Measurements from ENCODE around the gene TMEM50A.
A peak's percentile ranks its signal among the peaks of the same experiment; 100 is the strongest.
"Not testable (repeated sequence)": the region's sequence is repeated elsewhere in the genome, so short reads cannot be mapped to it uniquely, and the experiment has no call there.

TMEM50A gene

DNA sequence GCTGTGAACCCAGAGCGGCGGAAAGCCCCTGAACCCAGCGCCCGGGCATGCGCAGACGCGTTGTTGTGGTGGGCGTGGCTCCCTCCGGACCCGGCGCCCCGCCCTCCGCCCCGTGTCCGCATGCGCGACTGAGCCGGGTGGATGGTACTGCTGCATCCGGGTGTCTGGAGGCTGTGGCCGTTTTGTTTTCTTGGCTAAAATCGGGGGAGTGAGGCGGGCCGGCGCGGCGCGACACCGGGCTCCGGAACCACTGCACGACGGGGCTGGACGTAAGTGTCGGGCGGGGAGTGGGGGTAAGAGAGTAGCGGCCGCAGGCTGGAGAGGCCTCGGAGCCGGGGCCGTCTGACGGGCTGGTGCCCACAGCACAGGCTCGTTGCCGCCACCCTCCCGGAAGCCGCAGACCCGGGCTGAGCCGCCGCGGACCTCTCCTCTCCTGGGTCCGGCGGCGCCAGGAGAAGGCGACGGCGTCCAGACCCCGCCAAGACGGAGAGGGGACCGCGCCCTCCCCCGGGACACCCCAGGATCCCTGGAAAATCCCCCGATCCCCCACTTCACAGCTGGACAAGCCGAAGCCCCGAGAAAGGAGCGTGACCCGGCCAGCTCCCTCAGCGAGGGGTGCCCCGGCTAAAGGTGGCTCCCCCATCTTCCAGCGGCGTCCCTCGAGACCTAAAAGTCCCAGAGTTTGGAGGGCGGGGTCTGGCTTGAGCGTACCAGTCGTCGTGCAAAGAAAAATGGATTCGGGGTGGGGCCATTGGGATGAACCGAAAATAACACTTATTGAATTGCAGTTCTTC lies at the start of gene TMEM50A:
Gene TMEM50A (plus strand): TSS at position 147 of the 794 bp plus-strand sequence. CDS start 2,153 bp downstream, outside the sequence.
- DNase-seq (ENCODE audit: low read depth): no peak
- peak within 1 kb of the TSS; percentile 99 for H3K4me3 ChIP-seq (ENCODE audit: low read depth, low read length)

DNA sequence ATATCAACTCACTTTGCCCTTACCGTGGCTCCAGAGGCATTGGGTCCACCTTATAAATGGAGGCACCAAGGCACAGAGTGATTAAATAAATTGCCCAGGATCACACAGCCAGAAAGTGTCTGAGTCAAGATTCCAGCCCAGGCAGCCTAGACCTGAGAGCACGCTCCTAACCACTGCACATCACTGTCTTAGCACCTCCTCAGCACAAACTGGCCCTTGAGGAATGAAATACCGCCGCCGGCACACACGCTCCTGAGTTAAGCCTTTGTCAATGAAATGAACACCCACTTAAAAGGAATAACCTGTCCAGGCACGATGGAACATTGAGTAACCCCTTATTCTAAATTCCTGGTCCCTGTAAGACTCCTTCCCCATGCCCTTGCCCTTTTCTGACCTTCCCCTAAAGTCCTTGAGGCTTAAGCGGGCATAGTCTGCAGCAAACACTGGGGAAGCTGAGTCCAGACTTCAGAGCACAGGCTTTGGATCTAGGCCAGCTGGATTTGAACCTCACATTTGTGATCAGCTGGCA lies 49.5 kb upstream of the TMEM50A start:
- H3K4me3 ChIP-seq (ENCODE audit: low read depth, low read length); DNase-seq (ENCODE audit: low read depth): not testable (repeated sequence)

DNA sequence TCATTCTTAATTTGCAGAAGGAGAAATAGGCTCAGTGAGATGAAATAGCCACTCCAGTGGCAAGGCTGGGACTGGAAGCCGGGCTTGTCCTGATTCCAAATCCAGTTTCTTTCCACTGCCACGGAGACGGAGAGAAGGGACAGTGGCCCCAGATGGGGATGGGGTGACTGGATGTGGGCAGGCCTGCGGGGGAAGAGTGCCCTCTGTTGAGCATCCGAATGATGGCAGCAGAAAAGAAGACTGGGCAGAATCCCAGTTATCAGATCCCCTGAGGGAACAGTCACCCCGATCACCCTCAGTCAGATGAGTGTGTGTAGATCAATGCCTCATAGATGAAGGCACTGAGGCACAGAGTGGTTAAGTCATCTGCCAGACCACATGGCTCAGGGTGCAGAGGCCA lies 48.1 kb upstream of the TMEM50A start:
- H3K4me3 ChIP-seq (ENCODE audit: low read depth, low read length); DNase-seq (ENCODE audit: low read depth): not testable (repeated sequence)

DNA sequence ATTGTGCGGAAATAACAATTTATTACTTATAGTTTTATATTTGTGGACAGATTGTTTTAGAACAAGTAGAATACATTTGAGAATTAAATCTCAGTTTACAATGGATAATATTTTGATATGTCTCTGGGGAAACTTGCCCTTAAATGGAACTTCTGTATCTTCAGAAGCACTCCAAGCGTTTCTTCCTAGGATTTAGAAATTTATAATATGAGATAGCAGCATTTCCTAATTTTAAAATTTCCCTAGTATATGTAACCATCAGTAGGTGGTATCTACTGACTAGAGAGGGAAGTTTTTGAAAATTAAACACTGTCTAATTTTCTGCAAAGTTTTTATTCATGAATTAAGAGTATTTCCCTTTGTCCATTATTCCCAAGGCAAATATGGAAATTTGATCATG lies 44.7 kb upstream of the TMEM50A start:
- H3K4me3 ChIP-seq (ENCODE audit: low read depth, low read length); DNase-seq (ENCODE audit: low read depth): not testable (repeated sequence)

DNA sequence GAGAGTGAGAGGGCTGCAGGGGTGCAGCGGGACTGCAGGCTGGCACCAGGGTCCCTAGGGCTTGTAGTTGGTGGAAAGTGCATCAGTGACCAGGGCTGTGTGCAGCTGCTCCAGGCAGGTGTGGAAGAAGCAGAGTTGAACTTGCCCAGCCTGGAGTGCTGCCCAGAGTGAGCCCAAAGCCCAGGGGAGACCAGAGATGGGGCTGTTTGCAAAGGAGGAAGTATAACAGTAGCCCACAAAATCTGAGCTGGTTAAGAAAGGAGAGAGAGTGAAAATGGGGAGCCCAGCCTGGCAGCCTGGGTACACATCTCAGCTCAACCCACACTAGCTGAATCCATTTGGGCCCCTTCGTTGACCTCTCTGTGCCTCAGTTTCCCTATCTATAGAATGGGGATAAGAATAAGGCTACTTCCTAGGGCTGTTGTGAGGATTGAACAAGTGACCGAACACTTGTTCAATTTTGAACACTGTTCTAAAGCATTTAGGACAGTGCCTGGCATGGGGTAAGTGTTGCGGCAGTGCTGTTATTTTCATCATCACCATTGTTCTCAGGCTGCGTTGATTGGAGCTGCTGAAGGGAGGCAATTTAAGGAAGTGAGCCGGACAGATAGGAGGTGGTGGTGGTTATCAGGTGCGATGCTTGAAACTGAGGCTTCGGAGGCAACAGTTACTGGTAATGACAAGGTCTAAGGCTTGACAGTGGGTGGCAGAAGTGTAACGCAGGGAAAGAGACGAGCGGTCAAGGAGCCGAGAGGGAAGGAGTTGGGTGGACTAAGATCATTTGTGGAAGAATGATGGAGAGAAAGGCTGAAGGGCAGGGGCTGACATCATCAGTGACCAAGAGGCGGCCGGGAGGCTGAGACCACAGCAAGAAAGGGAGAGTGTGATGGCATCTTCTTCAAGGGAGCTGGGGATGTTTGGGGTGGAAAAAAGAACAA lies 43.0 kb upstream of the TMEM50A start:
- not testable (repeated sequence) for DNase-seq (ENCODE audit: low read depth); H3K4me3 ChIP-seq (ENCODE audit: low read depth, low read length)

DNA sequence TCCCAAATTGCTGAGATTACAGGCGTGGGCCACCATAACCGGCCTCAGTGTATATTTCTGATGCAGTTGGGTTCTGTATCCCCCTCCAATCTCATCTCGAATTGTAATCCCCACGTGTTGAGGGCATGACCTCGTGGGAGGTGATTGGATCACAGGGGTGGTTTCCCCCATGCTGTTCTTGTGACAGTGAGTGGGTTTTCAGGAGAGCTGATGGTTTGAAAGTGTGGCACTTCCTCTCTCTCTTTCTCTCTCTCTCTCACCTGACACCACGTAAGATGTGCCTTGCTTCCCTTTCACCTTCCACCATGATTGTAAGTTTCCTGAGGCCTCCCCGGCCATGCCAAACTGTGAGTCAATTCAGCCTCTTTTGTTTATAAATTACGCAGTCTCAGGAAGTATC lies 41.6 kb upstream of the TMEM50A start:
- not testable (repeated sequence) for H3K4me3 ChIP-seq (ENCODE audit: low read depth, low read length); DNase-seq (ENCODE audit: low read depth)

DNA sequence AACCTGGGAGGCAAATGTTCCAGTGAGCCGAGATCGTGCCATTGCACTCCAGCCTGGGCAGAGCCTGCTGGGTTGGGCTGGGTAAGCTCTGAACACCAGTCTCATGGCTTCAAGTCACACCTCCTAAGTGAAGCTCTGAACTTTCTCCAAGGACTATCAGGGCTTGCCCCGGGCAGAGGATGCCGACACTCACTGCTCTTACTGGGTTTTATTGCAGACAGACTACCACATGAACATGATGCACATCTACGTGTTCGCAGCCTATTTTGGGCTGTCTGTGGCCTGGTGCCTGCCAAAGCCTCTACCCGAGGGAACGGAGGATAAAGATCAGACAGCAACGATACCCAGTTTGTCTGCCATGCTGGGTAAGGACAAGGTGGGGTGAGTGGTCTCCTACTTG lies 37.4 kb upstream of the TMEM50A start:
- not testable (repeated sequence) for DNase-seq (ENCODE audit: low read depth); H3K4me3 ChIP-seq (ENCODE audit: low read depth, low read length)

DNA sequence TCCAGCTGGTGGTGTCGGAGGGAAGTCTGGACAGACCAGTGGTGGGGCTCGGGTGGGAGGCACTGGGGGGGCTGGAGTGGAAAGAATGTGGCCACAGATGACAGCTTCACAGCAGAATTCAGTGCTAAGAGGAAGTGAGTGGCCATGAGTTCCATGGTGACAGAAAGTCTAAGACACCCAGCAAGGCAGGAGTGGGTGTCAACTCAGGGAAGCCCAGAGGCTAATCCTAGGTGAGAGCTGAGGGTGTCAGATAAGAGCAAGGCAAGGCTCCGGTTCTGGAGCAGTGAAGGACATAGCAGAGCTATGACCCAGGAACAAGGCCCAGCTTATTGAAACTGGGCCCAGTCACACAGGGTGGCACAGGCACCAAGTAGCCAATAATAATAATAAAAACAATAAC lies 35.8 kb upstream of the TMEM50A start:
- DNase-seq (ENCODE audit: low read depth); H3K4me3 ChIP-seq (ENCODE audit: low read depth, low read length): not testable (repeated sequence)

DNA sequence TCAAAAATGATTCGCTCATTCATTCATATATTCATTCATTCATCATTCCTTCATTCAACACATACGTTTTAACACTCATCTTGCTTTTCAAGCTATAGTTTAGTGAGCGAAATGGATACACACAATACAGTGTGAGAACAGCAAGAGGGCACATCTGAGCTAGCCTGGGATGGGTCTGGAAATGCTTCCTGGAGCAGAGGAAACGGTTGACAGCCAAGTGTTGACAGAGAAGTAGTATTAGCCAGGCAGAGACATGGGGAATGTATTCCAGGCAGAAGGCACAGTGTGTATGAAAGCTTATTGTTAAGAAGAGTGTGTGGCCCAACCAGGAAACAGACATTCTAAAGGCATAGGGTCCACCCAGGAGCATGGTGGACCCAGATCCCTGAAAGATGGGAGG lies 33.2 kb upstream of the TMEM50A start:
- not testable (repeated sequence) for DNase-seq (ENCODE audit: low read depth); H3K4me3 ChIP-seq (ENCODE audit: low read depth, low read length)

DNA sequence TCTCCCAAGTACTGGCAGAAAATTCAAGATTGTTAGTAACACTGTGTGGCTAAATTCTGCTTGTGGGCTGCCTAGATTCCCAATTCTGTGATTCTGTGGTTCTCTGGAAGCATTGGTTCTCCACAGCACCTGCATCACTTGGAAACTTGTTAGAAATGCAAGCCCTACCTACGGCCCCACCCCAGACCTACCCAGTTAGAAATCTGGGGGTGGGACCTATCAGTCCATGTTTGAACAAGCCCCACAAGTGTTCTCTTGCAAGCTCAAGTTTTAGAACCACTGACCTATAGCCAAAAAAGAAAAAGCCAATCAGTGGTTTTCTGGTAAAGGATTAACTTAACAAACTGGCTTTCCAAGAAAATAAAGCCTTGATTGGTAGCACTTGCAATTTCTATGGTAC lies 30.0 kb upstream of the TMEM50A start:
- DNase-seq (ENCODE audit: low read depth); H3K4me3 ChIP-seq (ENCODE audit: low read depth, low read length): not testable (repeated sequence)

DNA sequence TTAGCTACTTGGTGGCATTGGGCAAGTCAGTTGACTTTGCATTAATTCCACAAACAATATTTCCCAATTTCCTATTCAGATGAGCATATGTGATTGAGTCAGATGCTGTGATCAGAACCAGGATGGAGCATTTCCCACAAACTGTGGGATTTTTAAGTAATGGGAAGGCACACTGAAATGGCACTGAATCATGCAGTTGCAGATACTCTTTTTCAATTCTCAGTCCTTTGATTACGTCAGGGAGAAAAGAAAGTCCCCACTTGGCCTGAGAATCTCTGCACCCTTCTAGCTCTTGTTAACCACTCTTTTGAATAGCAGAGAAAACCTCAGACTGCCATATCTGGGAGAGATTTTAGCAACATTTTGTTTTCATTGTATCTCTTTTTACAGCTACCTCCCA lies 29.0 kb upstream of the TMEM50A start:
- not testable (repeated sequence) for DNase-seq (ENCODE audit: low read depth); H3K4me3 ChIP-seq (ENCODE audit: low read depth, low read length)

DNA sequence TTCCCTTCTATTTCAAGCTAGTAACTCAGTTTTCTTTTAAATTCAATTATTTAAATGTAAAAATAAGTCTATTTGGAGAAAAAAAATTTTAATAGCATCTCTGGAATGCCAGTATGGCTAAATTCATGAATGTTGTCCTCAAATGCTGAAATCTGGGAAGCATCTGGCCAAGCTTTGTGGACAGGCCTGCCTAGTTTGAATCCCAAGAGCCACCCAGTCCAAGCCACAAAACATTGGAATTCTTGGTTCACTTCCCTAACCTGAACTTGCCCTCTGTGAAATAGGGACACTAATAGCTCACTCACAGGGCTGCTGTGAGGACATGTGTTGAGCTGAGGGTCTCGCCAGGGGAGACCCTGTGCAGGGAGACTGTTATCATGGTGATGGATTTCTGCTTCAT lies 28.6 kb upstream of the TMEM50A start:
- not testable (repeated sequence) for H3K4me3 ChIP-seq (ENCODE audit: low read depth, low read length); DNase-seq (ENCODE audit: low read depth)

DNA sequence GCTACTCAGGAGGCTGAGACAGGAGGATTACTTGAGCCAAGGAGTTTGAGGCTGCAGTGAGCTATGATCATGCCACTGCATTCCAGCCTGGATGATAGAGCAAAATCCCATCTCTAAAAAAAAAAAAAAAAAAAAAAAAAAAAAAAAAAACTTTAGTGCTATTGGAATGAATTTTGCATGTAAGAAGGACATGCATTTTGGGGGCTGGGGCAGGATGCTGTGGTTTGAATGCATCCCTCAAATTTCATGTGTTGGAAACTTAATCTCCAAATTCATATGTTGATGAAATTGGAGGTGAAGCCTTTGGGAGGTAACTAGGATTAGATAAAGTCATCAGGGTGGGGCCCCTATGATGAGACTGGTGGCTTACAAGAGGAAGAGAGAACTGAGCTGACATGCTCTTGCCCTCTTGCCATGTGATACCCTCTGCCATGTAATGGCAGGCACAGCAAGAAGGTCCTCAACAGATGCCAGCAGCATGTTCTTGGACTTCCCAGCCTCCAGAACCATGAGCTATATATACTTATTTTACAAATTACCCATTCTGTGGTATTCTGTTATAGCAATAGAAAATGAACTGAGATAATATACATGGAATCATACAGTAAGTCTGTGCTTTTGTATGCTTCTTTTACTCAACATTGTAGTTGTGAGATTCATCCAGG lies 25.2 kb upstream of the TMEM50A start:
- not testable (repeated sequence) for H3K4me3 ChIP-seq (ENCODE audit: low read depth, low read length)

DNA sequence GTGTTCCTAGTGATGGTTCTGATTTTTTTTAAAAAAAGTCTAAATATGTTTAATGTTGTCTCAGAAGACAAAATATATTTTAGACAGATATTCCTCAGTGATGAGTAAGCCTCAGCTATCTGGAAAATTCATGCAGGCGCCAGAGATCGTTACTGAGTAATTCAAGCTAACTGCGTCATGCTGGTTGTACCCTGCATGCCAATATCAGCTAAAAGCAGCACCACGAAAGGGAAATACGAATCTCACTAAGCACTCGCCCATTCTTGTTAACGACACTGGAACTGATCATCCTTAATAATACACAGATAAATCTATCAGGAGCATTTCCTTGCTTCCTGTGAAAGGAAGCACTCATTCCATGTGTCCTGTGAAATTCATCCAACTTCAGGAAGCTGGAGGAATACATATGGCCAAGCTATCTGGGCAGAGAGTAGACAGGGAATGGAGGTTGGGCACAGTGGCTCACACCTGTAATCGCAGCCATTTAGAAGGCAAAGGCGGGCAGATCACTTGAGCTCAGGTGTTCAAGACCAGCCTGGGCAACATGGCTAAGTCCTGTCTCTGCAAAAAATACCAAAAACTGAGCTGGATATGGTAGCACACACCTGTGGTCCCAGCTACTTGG lies 17.7 kb upstream of the TMEM50A start:
- H3K4me3 ChIP-seq (ENCODE audit: low read depth, low read length): not testable (repeated sequence)
- peak; percentile 76 for DNase-seq (ENCODE audit: low read depth)

More for the DNA sequence above, 25.2 kb upstream of the TMEM50A start:
- not testable (repeated sequence) for DNase-seq (ENCODE audit: low read depth)

DNA sequence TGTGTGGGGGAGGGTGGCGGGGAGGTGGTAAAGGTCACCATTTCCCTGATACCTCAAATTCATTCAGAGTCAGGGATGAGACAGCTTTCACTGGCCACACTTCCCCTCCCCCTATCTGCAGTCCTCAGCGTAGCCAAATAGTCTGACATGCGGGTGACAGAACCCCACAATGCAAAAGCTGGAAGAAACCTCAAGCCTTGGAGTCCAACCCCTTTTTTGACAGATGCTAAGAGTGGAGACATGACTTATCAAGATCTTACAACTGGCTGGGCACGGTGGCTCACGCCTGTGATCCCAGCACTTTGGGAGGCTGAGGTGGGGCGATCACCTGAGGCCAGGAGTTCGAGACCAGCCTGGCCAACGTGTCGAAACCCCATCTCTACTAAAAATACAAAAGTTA lies 16.0 kb upstream of the TMEM50A start:
- not testable (repeated sequence) for DNase-seq (ENCODE audit: low read depth); H3K4me3 ChIP-seq (ENCODE audit: low read depth, low read length)

DNA sequence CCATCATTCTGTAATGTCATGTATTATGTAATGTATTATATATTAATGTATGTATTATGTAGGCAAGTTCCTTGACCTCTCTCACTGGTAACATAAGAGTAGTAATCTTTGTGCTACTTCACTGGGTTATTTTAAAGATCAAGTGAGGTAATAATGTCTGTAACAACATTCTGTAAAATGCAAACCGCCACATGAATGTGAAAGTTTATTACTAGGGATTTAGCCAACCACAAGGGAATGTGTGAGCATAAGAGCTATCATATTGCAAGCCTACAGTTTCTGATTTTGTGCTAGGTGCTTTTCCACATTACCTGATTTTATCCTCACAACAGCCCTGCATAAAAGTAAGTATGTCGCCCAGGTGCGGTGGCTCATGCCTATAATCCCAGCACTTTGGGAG lies 13.7 kb upstream of the TMEM50A start:
- not testable (repeated sequence) for DNase-seq (ENCODE audit: low read depth); H3K4me3 ChIP-seq (ENCODE audit: low read depth, low read length)

DNA sequence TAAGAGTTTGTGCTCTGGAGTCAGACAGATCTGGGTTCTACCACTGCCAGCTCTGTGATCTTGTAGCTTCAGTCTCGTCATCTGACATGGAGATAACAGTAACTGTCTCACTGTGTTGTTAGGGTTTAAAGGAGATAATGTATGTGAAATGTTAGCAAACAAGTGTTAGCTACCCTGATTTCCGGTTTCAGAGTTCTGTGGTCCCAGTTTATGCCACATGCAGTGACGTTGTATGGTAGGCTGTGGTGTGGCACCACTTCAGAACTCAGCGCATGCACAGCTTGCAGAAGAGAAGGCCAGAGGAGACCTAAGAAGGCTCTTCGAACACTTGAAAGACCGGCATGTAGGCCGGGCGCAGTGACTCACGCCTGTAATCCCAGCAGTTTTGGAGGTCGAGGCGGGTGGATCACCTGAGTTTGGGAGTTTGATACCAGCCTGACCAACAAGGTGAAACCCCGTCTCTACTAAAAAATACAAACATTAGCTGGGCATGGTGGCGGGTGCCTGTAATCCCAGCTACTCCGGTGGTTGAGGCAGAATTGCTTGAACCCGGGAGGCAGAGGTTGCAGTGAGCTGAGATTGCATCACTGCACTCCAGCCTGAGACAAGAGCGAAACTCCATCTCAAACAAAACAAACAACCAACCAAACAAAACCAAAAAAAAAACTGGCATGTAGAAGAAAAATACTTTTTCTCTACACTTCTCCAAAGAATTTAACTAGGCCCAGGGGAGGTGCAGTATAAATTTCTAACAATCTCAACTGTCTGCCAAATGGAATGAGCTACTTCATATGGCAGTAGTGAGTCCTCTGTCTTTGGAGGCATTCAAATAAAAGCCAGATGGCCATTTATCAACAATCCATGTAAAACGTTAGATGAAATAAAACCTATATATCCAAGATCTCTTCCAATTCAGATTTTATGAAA lies 10.0 kb upstream of the TMEM50A start:
- not testable (repeated sequence) for H3K4me3 ChIP-seq (ENCODE audit: low read depth, low read length); DNase-seq (ENCODE audit: low read depth)

DNA sequence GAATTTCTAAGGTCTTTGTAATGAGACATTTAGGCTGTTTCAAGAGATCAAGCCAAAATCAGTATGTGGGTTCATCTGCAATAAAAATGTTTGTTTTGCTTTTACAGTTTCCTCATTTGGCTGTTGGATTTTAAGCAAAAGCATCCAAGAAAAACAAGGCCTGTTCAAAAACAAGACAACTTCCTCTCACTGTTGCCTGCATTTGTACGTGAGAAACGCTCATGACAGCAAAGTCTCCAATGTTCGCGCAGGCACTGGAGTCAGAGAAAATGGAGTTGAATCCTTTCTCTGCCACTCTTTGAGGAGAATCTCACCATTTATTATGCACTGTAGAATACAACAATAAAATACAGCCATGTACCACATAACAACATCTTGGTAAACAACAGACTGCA lies 9.3 kb upstream of the TMEM50A start:
- not testable (repeated sequence) for DNase-seq (ENCODE audit: low read depth); H3K4me3 ChIP-seq (ENCODE audit: low read depth, low read length)
